IPS-11a (cell line): ENCODE data around the gene LRP1B.
"Not testable (repeated sequence)": the region's sequence is repeated elsewhere in the genome, so short reads cannot be mapped to it uniquely, and the experiment has no call there.

Experiments
- H3K4me3 ChIP-seq: one replicate; pipeline ENCODE4 v1.5.1; 2013; ENCODE audit warnings: low read depth, low read length, control low read depth

LRP1B gene

GRCh38 chr2:140986456-140986855 is 1144.4 kb downstream of the LRP1B start:
- H3K4me3 ChIP-seq, result no peak overlapping the region

GRCh38 chr2:140975237-140975636 is 1155.6 kb downstream of the LRP1B start:
- no peak overlapping the region for H3K4me3 ChIP-seq

- no peak overlapping the region for H3K4me3 ChIP-seq
Measured at GRCh38 chr2:140972724-140973123, 1158.1 kb downstream of the LRP1B start.

GRCh38 chr2:140964324-140964723 is 1166.5 kb downstream of the LRP1B start:
- H3K4me3 ChIP-seq, result not testable (repeated sequence)

- H3K4me3 ChIP-seq, result no peak overlapping the region
Measured at GRCh38 chr2:140949932-140950331, 1180.9 kb downstream of the LRP1B start.

GRCh38 chr2:140947236-140947635 is 1183.6 kb downstream of the LRP1B start:
- no peak overlapping the region for H3K4me3 ChIP-seq

GRCh38 chr2:140943867-140944266 is 1186.9 kb downstream of the LRP1B start:
- no peak overlapping the region for H3K4me3 ChIP-seq

GRCh38 chr2:140942284-140942683 is 1188.5 kb downstream of the LRP1B start:
- H3K4me3 ChIP-seq, result no peak overlapping the region

- H3K4me3 ChIP-seq, result no peak overlapping the region
Measured at GRCh38 chr2:140929849-140930248, 1201.0 kb downstream of the LRP1B start.

GRCh38 chr2:140918426-140918825 is 1212.4 kb downstream of the LRP1B start:
- no peak overlapping the region for H3K4me3 ChIP-seq

GRCh38 chr2:140916410-140916809 is 1214.4 kb downstream of the LRP1B start:
- no peak overlapping the region for H3K4me3 ChIP-seq

- H3K4me3 ChIP-seq, result no peak overlapping the region
Measured at GRCh38 chr2:140910683-140911082, 1220.1 kb downstream of the LRP1B start.

GRCh38 chr2:140905083-140905781 is 1225.6 kb downstream of the LRP1B start:
- no peak overlapping the region for H3K4me3 ChIP-seq

GRCh38 chr2:140895378-140895777 is 1235.4 kb downstream of the LRP1B start:
- H3K4me3 ChIP-seq, result no peak overlapping the region

GRCh38 chr2:140893685-140894084 is 1237.1 kb downstream of the LRP1B start:
- no peak overlapping the region for H3K4me3 ChIP-seq

- H3K4me3 ChIP-seq, result no peak overlapping the region
Measured at GRCh38 chr2:140892911-140893637, 1237.7 kb downstream of the LRP1B start.

- H3K4me3 ChIP-seq, result no peak overlapping the region
Measured at GRCh38 chr2:140892436-140892835, 1238.4 kb downstream of the LRP1B start.

GRCh38 chr2:140891614-140892212 is 1239.1 kb downstream of the LRP1B start:
- no peak overlapping the region for H3K4me3 ChIP-seq

- no peak overlapping the region for H3K4me3 ChIP-seq
Measured at GRCh38 chr2:140882671-140883620, 1247.9 kb downstream of the LRP1B start.

- H3K4me3 ChIP-seq, result no peak overlapping the region
Measured at GRCh38 chr2:140880573-140880972, 1250.2 kb downstream of the LRP1B start.

- no peak overlapping the region for H3K4me3 ChIP-seq
Measured at GRCh38 chr2:140876015-140876414, 1254.8 kb downstream of the LRP1B start.
